Anterior cingulate cortex (tissue), 58 donors: ENCODE measurements around the gene LMF2.
A peak's percentile ranks its signal among the peaks of the same experiment; 100 is the strongest.
"Not testable (repeated sequence)": the region's sequence is repeated elsewhere in the genome, so short reads cannot be mapped to it uniquely, and the experiment has no call there.

Experiments
- DNase-seq, 58 donors: peaks; one replicate each; lab custom pipeline; 2025; lab: John Stamatoyannopoulos, UW

Gene LMF2, protein sequence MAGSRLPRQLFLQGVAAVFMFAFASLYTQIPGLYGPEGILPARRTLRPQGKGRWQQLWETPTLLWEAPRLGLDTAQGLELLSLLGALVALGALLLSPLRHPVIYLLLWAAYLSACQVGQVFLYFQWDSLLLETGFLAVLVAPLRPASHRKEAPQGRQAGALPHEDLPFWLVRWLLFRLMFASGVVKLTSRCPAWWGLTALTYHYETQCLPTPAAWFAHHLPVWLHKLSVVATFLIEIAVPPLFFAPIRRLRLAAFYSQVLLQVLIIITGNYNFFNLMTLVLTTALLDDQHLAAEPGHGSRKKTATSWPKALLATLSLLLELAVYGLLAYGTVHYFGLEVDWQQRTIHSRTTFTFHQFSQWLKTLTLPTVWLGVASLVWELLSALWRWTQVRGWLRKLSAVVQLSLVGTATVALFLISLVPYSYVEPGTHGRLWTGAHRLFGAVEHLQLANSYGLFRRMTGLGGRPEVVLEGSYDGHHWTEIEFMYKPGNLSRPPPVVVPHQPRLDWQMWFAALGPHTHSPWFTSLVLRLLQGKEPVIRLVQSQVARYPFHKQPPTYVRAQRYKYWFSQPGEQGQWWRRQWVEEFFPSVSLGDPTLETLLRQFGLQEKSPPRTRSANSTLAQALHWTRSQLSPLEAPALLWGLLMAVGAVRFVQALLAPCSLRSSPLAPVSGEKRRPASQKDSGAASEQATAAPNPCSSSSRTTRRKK

DNA sequence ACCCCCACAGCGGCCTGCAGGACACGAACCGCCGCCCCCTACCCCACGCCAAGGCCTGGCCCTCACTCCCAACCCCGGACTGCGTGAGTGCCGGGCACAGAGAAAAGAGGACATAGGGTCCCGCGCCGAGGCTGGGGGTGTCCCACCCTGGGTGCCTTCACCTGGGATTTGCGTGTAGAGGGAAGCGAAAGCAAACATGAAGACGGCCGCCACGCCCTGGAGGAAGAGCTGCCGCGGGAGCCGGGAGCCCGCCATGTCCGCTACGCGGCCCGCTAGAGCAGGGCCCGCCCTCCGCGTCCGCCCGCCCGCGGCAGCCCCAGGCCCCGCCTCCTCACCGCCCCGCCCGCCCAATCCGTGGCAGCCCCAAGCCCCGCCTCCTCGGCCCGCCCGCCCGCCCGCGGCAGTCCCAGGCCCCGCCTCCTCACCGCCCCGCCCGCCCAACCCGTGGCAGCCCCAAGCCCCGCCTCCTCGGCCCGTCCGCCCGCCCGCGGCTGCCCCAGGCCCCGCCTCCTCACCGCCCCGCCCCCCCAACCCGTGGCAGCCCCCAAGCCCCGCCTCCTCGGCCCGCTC lies at the start of gene LMF2:
Gene LMF2 (minus strand): TSS at position 282 of the 570 bp plus-strand sequence. CDS start 27 bp downstream, at position 255.
- peak in 42 of 58 donors; percentile 63 to 100 (median 99) for DNase-seq

GRCh38 chr22:50556703-50557102 lies 49.2 kb upstream of the LMF2 start:
- no peak for DNase-seq

DNA sequence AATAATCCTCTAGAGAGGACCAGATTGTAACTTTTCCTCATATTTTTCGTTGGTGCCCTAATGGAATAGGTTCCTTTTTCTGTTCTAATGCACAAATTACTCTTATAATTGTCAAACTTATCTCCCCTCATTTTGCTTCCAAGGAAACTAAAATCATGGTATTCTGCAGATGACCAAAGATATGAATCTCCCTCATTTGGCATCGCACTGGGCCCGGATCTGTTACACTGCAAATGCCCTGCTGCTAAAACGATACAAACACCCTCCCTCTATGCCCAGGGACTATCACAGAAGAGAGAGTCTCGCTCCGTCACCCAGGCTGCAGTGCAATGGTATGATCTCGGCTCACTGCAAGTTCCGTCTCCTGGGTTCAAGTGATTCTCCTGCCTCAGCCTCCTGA lies 45.8 kb upstream of the LMF2 start:
- no peak for DNase-seq

DNA sequence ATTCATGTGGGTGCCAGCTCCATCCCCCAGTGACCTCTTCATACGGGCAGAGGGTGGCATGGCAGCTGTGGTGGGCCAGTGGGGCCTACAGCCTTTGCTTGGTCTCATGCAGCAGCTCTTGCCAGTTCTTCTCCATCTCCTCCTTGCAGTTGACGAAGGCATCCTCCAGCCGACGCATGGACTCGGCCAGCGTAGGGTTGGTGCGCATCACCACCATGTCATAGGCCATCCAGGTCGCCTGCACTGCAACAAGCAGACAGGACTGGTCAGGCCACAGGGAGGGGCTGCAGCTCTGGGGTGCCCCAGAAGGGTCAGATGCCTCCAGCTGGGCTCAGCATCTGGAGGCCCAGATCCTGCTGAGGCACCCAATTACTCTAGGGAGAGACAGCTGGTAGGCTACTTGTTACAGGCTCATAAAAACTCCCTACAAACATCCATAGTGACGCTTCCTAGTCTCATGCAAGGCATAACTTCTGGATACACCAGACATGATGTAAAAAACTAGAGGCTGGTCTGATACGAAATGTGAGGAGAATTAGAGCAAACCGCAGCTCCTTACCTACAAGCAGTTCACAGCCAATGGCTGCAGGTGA lies 43.8 kb upstream of the LMF2 start:
- DNase-seq, result no peak

- no peak for DNase-seq
Measured at GRCh38 chr22:50550395-50550794, 42.9 kb upstream of the LMF2 start.

- no peak for DNase-seq
Measured at GRCh38 chr22:50548921-50549790, 41.7 kb upstream of the LMF2 start.

DNA sequence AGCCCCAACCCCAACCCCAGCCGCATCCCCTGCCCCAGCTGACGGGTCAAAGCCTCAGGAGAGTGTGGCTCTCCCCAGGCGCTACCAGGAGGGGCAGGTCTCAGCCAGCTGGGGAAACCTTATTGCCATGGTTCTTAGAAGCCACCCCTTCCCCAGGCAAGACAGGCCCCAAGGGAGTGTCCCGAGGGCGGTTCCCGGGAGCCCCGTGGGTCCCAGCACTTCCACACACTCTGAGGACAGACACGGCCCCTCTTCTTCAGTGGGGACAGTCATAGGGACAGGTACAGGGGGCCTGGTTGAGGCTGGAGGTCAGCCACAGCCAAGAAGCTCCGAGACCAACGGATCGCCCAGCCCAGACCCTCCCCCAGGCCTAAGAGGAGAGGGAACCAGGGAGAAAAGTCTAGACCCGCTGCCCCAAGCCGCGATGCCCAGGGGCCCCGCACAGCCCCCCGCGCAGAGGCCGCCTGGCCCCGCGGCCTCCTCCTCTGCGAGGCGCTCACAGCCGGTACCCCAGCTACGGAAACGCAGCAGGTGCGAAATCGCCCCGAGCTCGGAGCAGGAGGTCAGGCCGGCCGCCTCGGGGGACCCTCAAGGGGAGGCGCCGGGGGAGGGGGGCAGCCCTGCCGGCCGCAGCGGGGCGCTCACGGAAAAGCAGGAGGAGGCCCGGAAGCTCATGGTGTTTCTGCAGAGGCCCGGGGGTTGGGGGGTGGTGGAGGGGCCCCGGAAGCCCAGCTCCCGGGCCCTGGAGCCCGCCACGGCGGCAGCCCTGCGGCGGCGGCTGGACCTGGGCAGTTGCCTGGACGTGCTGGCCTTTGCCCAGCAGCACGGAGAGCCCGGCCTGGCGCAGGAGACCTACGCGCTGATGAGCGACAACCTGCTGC lies 40.8 kb upstream of the LMF2 start:
- DNase-seq, result no peak

GRCh38 chr22:50547263-50547985 lies 39.9 kb upstream of the LMF2 start:
- no peak for DNase-seq

- DNase-seq, result no peak
Measured at GRCh38 chr22:50546326-50547262, 39.1 kb upstream of the LMF2 start.

DNA sequence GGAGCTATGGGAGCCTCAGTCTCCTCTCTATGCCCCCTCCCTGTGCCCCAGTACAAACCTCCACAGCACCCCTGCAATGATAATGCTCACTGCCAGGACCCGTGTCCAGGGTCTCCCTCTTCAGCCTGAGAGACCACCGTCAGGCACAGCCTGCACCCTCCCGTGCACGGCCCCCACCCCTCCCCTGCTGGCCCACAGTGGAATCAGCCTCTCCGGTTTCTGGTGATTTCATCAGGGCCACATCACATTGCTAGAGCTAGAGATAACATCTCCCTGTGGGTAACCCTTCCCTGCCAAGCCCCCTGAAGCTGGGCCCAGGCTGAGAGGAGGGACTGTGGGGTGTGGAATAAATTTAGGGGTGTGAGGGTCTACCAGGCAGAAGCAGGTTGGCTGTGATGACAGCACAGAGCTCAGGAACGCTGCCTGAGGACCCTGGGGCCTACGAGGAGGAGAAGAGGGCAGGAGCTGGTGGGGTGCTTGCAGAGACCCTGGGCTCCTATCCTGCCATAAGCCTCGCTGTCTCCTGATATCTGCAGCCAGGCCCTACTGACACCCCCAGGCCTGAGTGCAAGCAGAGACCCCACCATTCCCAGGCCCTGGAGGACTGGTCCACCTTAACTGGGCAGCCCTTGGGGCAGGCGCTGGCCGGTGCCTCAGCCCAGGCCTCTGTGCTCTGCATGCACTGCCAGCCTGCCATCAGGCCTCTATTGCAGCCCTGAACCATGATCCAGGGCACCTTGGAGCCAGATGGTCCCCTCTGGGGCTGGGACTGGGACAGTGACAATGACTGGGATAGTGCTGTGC lies 38.2 kb upstream of the LMF2 start, which contains the start of gene KLHDC7B:
Gene KLHDC7B (plus strand): TSS at position 378 of the 804 bp plus-strand sequence. CDS start 345 bp downstream, at position 723.
- DNase-seq, result no peak

GRCh38 chr22:50544746-50545253 lies 37.3 kb upstream of the LMF2 start:
- DNase-seq, result no peak

DNA sequence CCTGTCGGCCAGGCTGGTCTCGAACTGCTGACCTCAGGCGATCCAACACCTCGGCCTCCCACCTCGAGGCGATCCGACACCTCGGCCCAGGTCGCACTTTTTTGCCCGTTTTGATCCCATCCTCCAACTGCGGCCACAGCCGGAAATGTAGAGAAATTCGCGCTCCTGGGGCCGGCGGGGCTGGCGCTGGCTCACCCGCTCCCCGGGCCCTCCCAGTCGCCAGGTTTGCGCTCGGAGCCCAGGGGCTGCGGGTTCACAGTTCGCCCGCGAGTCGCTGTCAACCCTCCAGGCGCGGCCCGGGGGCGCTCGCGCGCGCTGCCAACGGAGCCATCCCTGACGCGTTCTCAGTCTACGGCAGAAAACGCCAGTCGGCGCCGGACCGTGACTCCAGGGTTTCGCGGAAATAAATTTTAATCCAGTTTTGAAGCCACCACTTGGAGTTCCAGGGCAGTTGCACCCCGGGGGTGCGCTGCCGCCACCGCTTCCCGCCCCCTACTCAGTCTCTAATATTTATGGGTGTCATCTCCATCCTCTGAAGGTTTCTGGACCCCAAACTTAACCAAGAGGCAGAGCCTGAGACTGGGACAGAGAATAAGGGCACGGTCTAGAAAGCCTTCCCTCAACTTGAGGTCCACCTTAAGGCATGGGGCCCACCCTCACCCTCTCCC lies 36.7 kb upstream of the LMF2 start:
- DNase-seq, result peak in 23 of 58 donors; percentile 12 to 71 (median 34)

GRCh38 chr22:50542416-50542927 lies 35.0 kb upstream of the LMF2 start:
- DNase-seq, result no peak

DNA sequence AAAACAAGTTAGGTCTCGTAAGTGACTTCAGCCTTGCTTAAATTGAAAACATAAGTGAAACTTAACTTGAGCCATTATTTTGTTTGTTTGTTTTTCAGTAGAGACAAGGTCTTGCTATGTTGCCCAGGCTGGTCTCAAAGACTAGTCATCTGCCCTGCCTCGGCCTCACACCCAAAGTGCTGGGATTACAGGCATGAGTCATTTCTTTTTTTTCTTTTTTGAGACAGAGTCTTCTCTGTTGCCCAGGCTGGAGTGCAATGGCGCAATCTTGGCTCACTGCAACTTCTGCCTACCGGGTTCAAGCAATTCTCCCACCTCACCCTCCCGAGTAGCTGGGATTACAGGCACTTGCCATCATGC lies 34.1 kb upstream of the LMF2 start:
- DNase-seq, result not testable (repeated sequence)

- DNase-seq, result no peak
Measured at GRCh38 chr22:50540381-50540780, 32.9 kb upstream of the LMF2 start.
